Measurements from ENCODE around the gene FREM1. TPM values are rescaled to one million over a fixed set of nuclear protein-coding genes. Genes with fewer than 3 reads are reported as not detected.

Gene FREM1
- total and polyA plus RNA-seq, 5 experiments from 2014 or later: not detected

DNA sequence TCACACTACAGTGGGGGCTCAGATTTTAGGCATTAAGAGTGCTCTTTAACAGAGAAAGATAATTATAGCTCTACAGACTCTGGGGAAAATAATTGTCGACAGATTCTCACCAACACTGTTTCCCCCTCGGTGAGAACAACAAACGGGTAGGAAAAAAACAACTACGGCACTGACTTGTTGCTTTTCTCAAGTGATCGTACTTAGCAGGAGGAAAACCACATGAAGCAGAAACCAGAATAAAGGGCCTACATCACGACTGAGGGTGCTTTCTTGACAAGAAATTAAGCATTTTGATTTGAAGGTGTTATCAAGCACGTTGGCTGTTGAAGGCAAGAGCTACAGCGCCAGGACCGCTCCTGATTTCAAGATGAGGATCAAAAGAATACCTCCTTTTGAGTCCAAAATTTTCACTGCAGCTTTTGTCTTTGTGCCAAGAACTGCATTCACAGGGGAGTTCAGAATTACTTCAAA is 160.5 kb downstream of the FREM1 start:
- Mint-ChIP-seq H3K27me3 (peaks cover 12 to 50% (median 19%) of the 10 kb centered on the region in 5 donors), H3K27ac (peak overlapping the region in 2 of 10 donors; percentile 6 to 24), H3K4me1 (peaks cover 4 to 18% (median 8%) of the 10 kb centered on the region in 4 donors), H3K9me3 (peaks cover 0 to 2% (median 0%) of the 10 kb centered on the region in 9 donors), H3K36me3 (no peaks in the 10 kb centered on the region), H3K4me3 (peak overlapping the region in 1 of 10 donors; percentile 19)
- POLR2A ChIA-PET: no interaction called here
- DNase-seq (peak in 4 of 10 donors; percentile 3 to 49 (median 23)), ATAC-seq (peak; percentile 47 to 65)

DNA sequence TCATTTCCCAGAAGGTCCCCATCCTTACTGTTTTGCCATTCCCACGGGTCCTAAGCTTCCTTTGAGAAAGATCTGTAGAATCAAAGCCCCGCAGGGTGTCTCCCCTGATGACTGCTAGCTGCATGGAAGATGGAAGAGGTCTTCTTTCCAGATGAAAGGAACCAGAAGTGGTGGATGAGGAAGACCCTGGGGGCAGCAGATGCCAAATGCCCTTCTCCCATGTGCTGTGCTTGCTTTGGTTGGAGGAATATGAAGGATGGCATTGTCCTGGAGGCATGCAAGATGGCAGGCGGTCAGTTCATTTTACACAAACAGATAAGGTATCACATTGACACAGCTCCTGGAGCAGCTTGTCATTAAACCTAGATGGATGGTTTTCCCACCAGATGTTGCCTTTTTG is 161.9 kb downstream of the FREM1 start:
- Mint-ChIP-seq H3K4me3 (no peak overlapping the region), H3K27me3 (peaks cover 14 to 50% (median 16%) of the 10 kb centered on the region in 5 donors), H3K4me1 (peaks cover 4 to 18% (median 8%) of the 10 kb centered on the region in 4 donors), H3K27ac (no peak overlapping the region), H3K9me3 (peaks cover 0 to 2% (median 0%) of the 10 kb centered on the region in 9 donors), H3K36me3 (no peaks in the 10 kb centered on the region)
- no peak for DNase-seq
- no peak for ATAC-seq
- POLR2A ChIA-PET: no interaction called here

DNA sequence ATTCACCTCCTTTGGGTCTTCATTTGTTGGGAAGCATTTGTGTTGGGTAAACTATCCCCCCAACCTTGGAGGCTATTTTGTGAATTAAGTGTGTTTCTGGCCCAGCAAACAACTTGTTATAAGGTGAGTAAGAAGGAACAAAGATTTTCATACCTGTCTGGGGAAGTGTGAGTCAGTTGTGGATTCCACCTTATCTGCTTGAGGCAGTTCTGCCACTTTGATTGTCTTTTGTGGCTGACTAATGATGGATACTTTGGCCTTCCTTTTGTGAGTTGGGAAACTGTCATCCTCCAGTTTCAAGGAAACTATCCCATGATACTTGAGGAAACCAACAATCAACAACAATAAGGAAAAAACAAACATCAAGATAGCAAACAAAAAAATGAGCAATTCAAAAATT is 163.1 kb downstream of the FREM1 start:
- Mint-ChIP-seq H3K4me3 (no peak overlapping the region), H3K27ac (no peak overlapping the region), H3K4me1 (peaks cover 4 to 18% (median 8%) of the 10 kb centered on the region in 4 donors), H3K27me3 (peaks cover 12 to 38% (median 14%) of the 10 kb centered on the region in 5 donors), H3K9me3 (peaks cover 0 to 2% (median 0%) of the 10 kb centered on the region in 9 donors), H3K36me3 (no peaks in the 10 kb centered on the region)
- no peak for ATAC-seq
- POLR2A ChIA-PET: no interaction called here
- DNase-seq: no peak

DNA sequence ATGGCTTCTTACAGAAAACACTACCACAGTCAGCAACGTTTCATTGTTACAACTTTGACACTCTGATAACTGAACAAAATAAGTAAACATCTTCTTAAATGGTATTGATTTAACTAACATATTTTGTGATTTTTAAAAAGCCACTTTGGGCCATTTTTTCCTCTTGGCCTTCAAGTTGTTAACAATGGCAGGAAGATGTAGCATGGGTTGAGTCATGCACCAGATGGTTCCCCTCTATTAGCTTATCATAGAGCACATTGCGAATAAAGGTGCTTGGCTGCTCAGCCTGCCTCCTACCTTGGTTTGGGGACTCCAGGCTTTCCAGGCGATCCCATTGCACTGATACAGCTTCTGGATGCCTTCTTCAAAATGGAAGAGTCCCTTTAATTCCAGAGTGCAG is 163.6 kb downstream of the FREM1 start:
- H3K27me3 Mint-ChIP-seq: peaks cover 10 to 33% (median 13%) of the 10 kb centered on the region in 5 donors
- POLR2A ChIA-PET: no interaction called here

DNA sequence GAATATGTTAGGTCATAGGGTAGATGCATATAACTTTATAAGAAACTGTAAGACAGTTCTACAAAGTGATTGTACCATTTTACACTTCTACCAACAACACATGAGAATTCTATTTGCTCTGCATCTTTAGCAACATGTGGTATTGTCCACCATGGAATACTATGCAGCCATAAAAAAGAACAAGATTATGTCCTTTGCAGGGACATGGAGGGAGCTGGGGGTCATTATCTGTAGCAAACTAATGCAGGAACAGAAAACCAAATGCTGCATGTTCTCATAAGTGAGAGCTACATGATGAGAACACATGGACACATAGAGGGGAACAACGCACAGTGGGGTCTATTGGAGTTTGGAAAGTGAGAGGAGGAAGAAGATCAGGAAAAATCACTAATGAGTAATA is 165.5 kb downstream of the FREM1 start:
- ATAC-seq (no peak), DNase-seq (no peak)
- Mint-ChIP-seq H3K36me3 (no peaks in the 10 kb centered on the region), H3K4me3 (no peak overlapping the region), H3K27me3 (peaks cover 5 to 18% (median 11%) of the 10 kb centered on the region in 5 donors), H3K4me1 (peaks cover 2 to 5% (median 3%) of the 10 kb centered on the region in 4 donors), H3K27ac (no peak overlapping the region), H3K9me3 (peaks cover 0 to 2% (median 0%) of the 10 kb centered on the region in 9 donors)
- POLR2A ChIA-PET: no interaction called here

More for the DNA sequence above, 163.6 kb downstream of the FREM1 start:
- H3K27ac Mint-ChIP-seq: no peak overlapping the region
- peaks cover 4 to 18% (median 8%) of the 10 kb centered on the region in 4 donors for H3K4me1 Mint-ChIP-seq
- peaks cover 0 to 2% (median 0%) of the 10 kb centered on the region in 9 donors for H3K9me3 Mint-ChIP-seq
- DNase-seq (no peak), ATAC-seq (no peak)
- no peaks in the 10 kb centered on the region for H3K36me3 Mint-ChIP-seq
- no peak overlapping the region for H3K4me3 Mint-ChIP-seq

DNA sequence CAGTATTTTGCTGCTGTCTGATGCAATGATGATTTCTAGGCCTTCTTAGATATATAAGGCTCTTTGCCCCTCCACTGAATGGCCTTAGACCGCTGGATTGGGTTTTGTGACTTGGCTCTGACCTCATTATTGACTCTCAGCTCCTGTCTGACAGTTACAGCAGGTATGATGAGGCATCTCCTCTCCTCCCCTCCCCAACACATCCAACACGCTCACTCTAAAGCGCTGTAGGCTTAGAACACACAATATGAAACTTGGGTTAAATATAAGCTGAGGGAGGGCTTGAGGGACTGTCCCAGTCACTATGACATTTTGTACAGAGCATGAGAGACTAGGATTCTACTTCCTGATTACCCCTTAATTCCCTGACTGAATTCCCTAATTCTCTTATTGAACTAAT is 168.9 kb downstream of the FREM1 start:
- Mint-ChIP-seq H3K9me3 (peaks cover 0 to 2% (median 0%) of the 10 kb centered on the region in 9 donors), H3K4me1 (no peaks in the 10 kb centered on the region), H3K27me3 (peaks cover 9 to 22% (median 12%) of the 10 kb centered on the region in 5 donors), H3K4me3 (no peak overlapping the region), H3K36me3 (no peaks in the 10 kb centered on the region), H3K27ac (no peak overlapping the region)
- DNase-seq: no peak
- ATAC-seq: no peak
- POLR2A ChIA-PET: no interaction called here

DNA sequence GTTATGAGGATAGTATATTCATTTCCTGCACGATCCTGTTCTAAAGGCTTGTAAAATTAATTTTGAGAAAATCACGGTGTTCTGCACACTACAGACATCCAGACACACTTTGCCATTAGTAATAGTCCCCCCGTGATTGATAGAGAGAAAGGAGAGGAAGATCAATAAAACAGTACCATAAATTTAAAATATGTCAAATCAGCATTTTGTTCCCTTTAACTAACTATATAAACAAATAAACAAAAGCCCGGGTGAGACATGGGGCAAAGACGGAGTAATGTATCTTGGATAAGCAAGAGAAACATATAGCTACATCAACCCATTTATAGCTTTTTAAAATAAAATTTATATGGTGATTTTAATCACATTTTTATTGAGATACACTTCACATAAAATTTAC is 177.1 kb downstream of the FREM1 start:
- Mint-ChIP-seq H3K4me3 (no peak overlapping the region), H3K9me3 (no peaks in the 10 kb centered on the region), H3K4me1 (no peaks in the 10 kb centered on the region), H3K27me3 (peaks cover 8 to 40% (median 16%) of the 10 kb centered on the region in 5 donors), H3K36me3 (no peaks in the 10 kb centered on the region), H3K27ac (no peak overlapping the region)
- DNase-seq (no peak), ATAC-seq (no peak)
- POLR2A ChIA-PET: no interaction called here

DNA sequence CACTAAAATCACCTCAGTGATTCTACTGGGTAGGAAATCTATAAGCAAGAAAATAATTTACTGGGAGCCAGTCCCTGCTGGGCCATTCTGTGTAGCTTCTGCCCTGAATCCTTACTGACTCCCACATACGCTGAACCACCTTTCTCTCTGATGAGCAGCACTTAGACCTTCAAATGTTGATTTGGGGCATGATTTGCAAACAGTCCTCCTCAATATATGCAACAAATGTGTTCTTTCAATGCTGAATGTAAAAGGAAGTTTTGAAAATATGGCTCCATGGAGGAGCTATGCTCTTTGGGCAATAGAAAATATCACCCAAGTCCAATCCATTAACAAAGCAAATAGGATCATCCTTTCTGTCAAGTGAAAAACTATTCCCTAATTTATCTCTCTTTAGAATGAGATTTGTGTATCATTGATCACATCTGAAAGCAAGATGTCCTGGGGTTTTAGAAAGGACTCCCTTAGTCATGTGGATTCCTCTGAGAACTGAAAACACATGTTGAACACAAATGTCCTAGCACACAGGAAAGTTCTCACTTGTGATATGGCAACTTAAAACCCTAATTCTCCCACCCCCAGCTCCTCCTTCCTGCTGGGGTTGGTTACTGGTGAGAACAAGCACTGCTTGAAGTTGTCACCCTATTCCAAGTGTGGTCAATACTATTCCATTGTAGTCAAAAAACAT is 178.8 kb downstream of the FREM1 start:
- Mint-ChIP-seq H3K27ac (no peak overlapping the region), H3K9me3 (no peaks in the 10 kb centered on the region), H3K27me3 (peaks cover 5 to 23% (median 13%) of the 10 kb centered on the region in 5 donors), H3K36me3 (no peaks in the 10 kb centered on the region), H3K4me1 (no peaks in the 10 kb centered on the region), H3K4me3 (no peak overlapping the region)
- ATAC-seq (no peak), DNase-seq (no peak)
- POLR2A ChIA-PET: no interaction called here

DNA sequence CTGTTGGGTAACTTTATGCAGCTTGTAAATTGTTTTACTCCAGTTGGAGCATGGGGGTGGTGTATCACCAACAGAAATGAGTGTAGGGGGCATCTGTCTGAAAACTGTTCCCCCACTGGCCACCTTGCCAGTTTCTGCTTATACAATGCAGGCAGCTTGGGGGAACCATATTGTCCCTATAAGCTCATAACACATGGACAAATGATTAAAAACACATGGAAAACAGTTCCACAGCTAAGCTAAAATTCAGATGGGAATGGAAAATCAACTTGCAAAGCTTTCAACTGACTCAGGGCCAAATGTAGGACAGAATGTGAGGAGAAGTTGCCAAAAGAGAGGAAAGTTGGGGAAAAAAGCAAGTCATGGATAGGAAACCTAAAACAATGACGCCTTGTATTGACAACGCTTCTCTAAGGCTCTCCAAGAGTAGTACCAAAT is 179.7 kb downstream of the FREM1 start:
- H3K27ac Mint-ChIP-seq: no peak overlapping the region
- POLR2A ChIA-PET: no interaction called here
- H3K27me3 Mint-ChIP-seq: peaks cover 6 to 18% (median 10%) of the 10 kb centered on the region in 5 donors
- no peaks in the 10 kb centered on the region for H3K4me1 Mint-ChIP-seq
- no peak for DNase-seq
- ATAC-seq: no peak
- no peak overlapping the region for H3K4me3 Mint-ChIP-seq
- no peaks in the 10 kb centered on the region for H3K36me3 Mint-ChIP-seq
- no peaks in the 10 kb centered on the region for H3K9me3 Mint-ChIP-seq

DNA sequence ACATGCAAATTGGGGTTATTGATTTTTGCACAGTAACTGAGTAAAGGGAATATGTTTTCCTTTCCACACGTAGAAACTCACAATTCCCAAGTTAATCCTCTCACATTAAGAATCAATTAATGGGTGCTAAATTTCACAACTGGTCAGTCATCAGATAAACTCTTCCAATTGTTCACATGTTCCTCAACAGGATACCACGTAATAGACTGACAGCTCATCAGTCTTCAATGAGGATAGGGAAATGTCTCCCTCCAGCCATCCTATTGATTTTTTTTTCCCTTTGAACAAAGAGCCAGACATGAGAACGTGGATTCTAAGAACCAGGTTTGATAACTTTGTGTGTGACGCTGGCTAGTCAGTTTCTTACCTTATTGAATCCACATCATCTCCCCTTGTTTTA is 186.9 kb downstream of the FREM1 start:
- Mint-ChIP-seq H3K9me3 (no peaks in the 10 kb centered on the region), H3K4me1 (no peaks in the 10 kb centered on the region), H3K36me3 (no peaks in the 10 kb centered on the region), H3K4me3 (no peak overlapping the region), H3K27ac (no peak overlapping the region), H3K27me3 (peaks cover 11 to 40% (median 13%) of the 10 kb centered on the region in 5 donors)
- DNase-seq (no peak), ATAC-seq (no peak)
- POLR2A ChIA-PET: no interaction called here

DNA sequence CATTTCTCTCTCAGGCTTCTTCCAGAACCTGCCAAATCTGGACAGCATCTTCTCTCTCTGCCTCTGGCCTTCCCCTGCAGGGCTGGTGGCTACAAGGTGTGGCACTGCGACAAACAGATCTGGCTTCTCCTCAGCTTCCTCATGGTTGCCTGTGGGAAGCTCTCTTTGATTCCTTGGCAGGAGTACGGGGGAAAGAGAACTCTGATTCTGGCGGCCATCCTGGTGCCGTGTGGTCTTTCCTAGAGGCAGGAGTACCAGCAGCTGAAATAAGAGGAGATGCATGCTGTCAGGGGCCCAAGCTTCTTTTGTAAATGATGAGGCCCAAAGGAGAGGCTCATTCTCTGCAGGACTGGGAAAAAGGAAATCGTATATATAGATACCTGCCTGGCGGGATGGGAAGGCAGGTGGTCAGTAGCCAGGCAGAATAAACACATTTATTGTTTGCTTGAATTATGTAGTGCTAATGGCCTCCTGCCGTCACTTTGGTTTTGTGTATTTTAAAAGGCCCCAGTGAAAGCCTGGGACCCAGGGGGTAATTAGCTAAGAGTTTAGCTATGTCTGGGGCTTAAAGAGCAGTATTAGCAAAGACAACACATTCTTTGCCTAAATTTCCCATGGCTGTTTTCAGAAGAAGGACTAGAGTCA is 187.7 kb downstream of the FREM1 start, which contains the start of gene CER1:
TSS of gene CER1 (minus strand) at position 343 of the 645 bp plus-strand sequence. CDS start at position 282, 61 bp downstream.
- no peaks in the 10 kb centered on the region for H3K9me3 Mint-ChIP-seq
- H3K36me3 Mint-ChIP-seq: no peaks in the 10 kb centered on the region
- peaks cover 9 to 48% (median 19%) of the 10 kb centered on the region in 5 donors for H3K27me3 Mint-ChIP-seq
- DNase-seq (no peak), ATAC-seq (no peak)
- H3K4me1 Mint-ChIP-seq: no peaks in the 10 kb centered on the region
- no peak within 1 kb of the TSS for H3K4me3 Mint-ChIP-seq
- POLR2A ChIA-PET: no interaction called here
- H3K27ac Mint-ChIP-seq: no peak within 1 kb of the TSS

DNA sequence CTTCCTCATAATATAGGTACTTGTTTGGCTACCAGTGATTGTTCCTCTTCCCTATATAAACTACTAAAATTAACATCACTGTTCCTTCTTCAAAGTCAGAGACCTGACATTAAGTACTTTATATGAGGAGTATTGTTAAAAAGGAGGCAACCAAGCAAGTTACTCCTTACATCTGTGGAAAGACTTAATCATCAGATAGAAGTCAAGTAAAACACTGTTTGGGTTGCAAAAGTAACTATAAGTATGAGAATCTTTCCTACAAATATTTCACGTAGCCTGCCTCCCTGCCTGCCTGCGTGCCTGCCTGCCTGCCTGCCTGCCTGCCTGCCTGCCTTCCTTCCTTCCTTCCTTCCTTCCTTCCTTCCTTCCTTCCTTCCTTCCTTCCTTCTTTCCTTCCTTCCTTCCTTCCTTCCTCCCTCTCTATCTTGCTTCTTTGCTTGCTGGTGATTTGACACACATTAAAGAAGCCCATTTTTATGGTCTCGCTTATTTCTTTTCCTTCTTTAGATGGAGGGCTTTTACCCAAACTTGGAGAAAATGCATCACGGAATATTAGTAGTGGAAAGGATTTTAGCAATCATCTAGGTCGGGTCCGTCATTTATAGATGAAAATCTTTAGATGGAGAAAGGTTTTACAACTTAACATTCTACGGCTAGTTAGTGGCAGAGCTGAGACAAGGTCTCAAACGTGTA is 190.9 kb downstream of the FREM1 start:
- ATAC-seq (no peak), DNase-seq (no peak)
- H3K27ac Mint-ChIP-seq: no peak overlapping the region
- no peaks in the 10 kb centered on the region for H3K9me3 Mint-ChIP-seq
- H3K36me3 Mint-ChIP-seq: no peaks in the 10 kb centered on the region
- POLR2A ChIA-PET: no interaction called here
- H3K4me1 Mint-ChIP-seq: no peaks in the 10 kb centered on the region
- no peak overlapping the region for H3K4me3 Mint-ChIP-seq
- H3K27me3 Mint-ChIP-seq: peaks cover 12 to 42% (median 19%) of the 10 kb centered on the region in 5 donors

DNA sequence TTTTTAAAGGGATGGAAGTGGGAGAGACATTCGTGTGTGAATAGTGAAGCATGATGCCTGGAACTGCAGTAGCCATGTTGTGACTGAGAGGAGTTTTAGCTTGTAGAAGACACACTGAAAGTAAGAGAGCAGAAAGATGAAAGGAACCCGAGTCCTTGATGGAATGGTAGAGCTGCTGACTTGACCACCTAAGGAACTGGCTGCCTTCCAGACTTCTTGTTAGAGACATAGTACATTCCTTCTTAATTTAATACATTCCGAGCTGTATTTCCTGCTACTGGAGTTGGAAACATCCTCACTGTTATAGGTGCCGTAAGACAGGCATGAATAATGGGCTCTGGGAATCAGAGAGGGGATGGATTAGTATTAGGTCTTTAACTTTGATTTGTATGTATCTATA is 195.1 kb downstream of the FREM1 start:
- no peak for DNase-seq
- peaks cover 8 to 55% (median 27%) of the 10 kb centered on the region in 5 donors for H3K27me3 Mint-ChIP-seq
- POLR2A ChIA-PET: no interaction called here
- H3K27ac Mint-ChIP-seq: no peak overlapping the region
- no peak overlapping the region for H3K4me3 Mint-ChIP-seq
- H3K4me1 Mint-ChIP-seq: no peaks in the 10 kb centered on the region
- no peak for ATAC-seq
- H3K9me3 Mint-ChIP-seq: peaks cover 0 to 3% (median 0%) of the 10 kb centered on the region in 9 donors
- peaks cover 0 to 3% (median 0%) of the 10 kb centered on the region in 3 donors for H3K36me3 Mint-ChIP-seq

Data from naive thymus-derived CD8-positive, alpha-beta T cell (primary cell).